ENCODE data around the gene NFE2L2.
A peak's percentile ranks its signal among the peaks of the same experiment; 100 is the strongest.

NFE2L2 gene

DNA sequence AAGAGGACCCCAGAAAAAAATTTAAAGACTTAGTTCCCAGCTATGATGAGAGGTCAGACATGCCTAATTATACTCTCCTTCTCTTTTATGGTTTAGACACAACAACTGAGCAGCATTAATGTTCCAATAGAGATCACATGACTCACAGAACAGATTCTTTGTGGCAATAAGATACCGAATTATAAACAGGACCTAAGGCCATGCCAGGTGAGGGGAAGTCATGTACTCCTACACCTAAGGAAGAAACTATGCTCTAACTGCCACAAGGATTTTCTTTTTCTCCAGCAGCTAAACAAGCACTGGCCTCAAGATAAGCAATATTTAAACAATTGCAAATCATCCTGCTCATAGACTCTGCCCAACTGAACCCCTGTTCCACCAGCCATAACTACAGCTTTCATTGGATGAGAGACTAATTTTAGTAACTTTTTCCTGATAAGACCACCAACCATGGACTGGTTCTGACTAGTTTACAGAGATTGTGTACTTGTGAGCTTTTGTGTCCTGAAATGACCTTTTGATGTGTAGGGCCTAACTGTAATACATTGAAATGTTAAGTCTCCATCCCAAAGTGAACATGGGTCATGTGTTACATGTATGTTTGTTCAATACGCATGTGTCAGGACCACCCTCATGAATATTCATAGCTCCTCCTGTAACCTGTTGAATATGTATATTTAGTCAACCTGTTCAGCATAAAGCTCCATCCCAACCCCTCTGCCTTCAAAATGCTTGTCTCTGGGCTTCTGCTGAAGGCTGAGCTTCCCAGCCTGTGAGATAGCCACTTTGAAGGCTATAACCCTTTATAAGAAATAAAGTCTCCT, 21.6 kb upstream of the NFE2L2 start:
- H3K36me3 ChIP-seq (ENCODE audit: low read depth), result no peaks in the 10 kb centered on the region
- DNase-seq (ENCODE audit: low spot score) (no peak), ATAC-seq (ENCODE audit: low read depth) (peak; percentile 24; the same call in 1 of the 3 replicates)
- TF ChIP-seq, protein P1, sequence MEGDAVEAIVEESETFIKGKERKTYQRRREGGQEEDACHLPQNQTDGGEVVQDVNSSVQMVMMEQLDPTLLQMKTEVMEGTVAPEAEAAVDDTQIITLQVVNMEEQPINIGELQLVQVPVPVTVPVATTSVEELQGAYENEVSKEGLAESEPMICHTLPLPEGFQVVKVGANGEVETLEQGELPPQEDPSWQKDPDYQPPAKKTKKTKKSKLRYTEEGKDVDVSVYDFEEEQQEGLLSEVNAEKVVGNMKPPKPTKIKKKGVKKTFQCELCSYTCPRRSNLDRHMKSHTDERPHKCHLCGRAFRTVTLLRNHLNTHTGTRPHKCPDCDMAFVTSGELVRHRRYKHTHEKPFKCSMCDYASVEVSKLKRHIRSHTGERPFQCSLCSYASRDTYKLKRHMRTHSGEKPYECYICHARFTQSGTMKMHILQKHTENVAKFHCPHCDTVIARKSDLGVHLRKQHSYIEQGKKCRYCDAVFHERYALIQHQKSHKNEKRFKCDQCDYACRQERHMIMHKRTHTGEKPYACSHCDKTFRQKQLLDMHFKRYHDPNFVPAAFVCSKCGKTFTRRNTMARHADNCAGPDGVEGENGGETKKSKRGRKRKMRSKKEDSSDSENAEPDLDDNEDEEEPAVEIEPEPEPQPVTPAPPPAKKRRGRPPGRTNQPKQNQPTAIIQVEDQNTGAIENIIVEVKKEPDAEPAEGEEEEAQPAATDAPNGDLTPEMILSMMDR (IDR thresholded peaks at IDR 0.05; ENCODE audit: poor library complexity, severe bottlenecking), result no peak
- H3K27me3 ChIP-seq (ENCODE audit: insufficient read depth, poor library complexity, severe bottlenecking), result no peaks in the 10 kb centered on the region
- H3K4me1 ChIP-seq (ENCODE audit: insufficient read depth, poor library complexity, severe bottlenecking), result peaks cover 4% of the 10 kb centered on the region
- no peaks in the 10 kb centered on the region for H3K9me3 ChIP-seq (ENCODE audit: severe bottlenecking)
- no peak overlapping the region for H3K4me3 ChIP-seq (ENCODE audit: severe bottlenecking)
- H3K27ac ChIP-seq (ENCODE audit: poor library complexity, severe bottlenecking), result no peak overlapping the region

DNA sequence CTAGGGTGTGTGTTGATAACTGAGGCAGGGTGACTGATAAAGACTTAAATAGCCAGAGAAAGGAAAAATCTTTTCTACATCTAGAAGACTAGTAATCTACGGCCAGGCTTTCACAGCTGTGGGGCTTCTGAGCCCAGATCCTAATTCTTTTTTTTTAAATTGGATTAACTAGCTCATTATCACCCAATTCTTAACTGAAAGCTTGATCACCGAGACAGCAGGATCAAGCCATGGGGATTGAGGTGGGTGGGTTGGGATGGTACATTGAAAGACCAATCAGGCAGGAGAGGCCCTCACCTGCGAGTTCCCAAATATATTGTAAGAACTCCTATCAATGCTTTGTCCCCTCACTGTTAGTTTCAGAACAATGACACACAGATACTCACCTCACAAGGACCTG, 20.0 kb upstream of the NFE2L2 start:
- TF ChIP-seq, protein P1 (IDR thresholded peaks at IDR 0.05; ENCODE audit: poor library complexity, severe bottlenecking), result no peak
- no peak overlapping the region for H3K27ac ChIP-seq (ENCODE audit: poor library complexity, severe bottlenecking)
- DNase-seq (ENCODE audit: low spot score), result no peak

DNA sequence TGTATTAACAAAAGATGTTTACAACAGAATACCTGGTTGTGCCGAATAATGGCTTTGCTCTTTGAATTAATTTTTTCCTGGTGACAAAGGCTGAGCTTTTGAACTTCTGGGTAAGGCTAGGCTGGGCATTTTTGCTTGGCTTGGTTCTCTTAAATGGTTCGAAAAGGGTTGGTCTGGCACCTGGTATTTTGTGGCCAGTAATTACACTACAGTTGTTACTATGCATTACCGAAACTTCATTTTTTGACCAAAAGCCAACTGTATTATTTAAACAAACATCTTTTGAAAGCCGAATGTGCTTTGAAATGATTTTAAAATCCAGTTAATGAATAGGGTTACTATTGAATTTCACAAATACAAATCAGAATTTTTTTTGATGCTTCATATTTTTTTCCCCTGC, 19.4 kb upstream of the NFE2L2 start:
- Histone ChIP-seq H3K9me3 (ENCODE audit: severe bottlenecking) (no peaks in the 10 kb centered on the region), H3K27me3 (ENCODE audit: insufficient read depth, poor library complexity, severe bottlenecking) (no peaks in the 10 kb centered on the region), H3K36me3 (ENCODE audit: low read depth) (no peaks in the 10 kb centered on the region), H3K27ac (ENCODE audit: poor library complexity, severe bottlenecking) (no peak overlapping the region), H3K4me3 (ENCODE audit: severe bottlenecking) (no peak overlapping the region), H3K4me1 (ENCODE audit: insufficient read depth, poor library complexity, severe bottlenecking) (peaks cover 4% of the 10 kb centered on the region)
- DNase-seq (ENCODE audit: low spot score) (no peak), ATAC-seq (ENCODE audit: low read depth) (no peak)
- TF ChIP-seq, protein P1 (IDR thresholded peaks at IDR 0.05; ENCODE audit: poor library complexity, severe bottlenecking), result no peak

More for the DNA sequence above, 20.0 kb upstream of the NFE2L2 start:
- H3K27me3 ChIP-seq (ENCODE audit: insufficient read depth, poor library complexity, severe bottlenecking), result no peaks in the 10 kb centered on the region
- H3K9me3 ChIP-seq (ENCODE audit: severe bottlenecking), result no peaks in the 10 kb centered on the region
- no peaks in the 10 kb centered on the region for H3K36me3 ChIP-seq (ENCODE audit: low read depth)
- peaks cover 4% of the 10 kb centered on the region for H3K4me1 ChIP-seq (ENCODE audit: insufficient read depth, poor library complexity, severe bottlenecking)
- no peak for ATAC-seq (ENCODE audit: low read depth)
- no peak overlapping the region for H3K4me3 ChIP-seq (ENCODE audit: severe bottlenecking)

DNA sequence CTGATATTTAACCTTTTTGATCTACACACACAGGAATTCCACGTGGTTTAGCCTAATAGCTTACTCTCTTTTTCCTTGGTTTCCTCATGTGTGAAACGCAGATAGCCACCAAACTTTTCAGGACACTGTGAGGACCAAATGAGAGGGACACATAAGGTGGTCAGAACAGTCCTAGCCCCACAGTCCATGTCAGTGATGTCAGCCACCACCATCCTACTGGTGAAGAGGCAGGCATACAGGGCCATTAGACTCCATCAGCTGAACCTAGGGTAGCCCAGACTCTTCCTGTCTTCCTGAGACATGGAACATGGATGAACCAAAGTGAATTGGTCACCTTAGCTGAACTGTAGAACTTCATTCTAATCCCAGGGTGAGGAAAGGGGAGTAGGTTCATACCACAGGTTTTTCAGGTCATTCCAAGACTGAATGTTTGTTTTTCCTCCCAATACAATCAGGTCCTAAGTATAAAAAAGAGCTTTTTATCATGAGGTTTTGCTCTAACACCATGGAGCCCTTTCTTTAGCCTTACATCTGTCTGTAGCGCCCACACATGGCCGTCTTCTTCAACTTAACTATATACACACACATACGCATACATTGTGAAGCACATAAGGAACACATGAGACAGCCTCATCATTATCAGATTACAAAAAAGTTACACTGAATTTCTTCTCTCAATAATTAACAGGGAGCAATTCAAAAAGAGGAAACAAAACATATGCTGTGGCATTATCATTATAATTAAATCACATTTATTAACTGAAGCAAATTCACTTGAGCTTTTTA, 18.5 kb upstream of the NFE2L2 start:
- ATAC-seq (ENCODE audit: low read depth), result no peak
- H3K27ac ChIP-seq (ENCODE audit: poor library complexity, severe bottlenecking), result no peak overlapping the region

More for the DNA sequence above, 18.5 kb upstream of the NFE2L2 start:
- Histone ChIP-seq H3K9me3 (ENCODE audit: severe bottlenecking) (no peaks in the 10 kb centered on the region), H3K27me3 (ENCODE audit: insufficient read depth, poor library complexity, severe bottlenecking) (no peaks in the 10 kb centered on the region), H3K4me3 (ENCODE audit: severe bottlenecking) (no peak overlapping the region), H3K4me1 (ENCODE audit: insufficient read depth, poor library complexity, severe bottlenecking) (peaks cover 4% of the 10 kb centered on the region), H3K36me3 (ENCODE audit: low read depth) (no peaks in the 10 kb centered on the region)
- TF ChIP-seq, protein P1 (IDR thresholded peaks at IDR 0.05; ENCODE audit: poor library complexity, severe bottlenecking), result no peak
- DNase-seq (ENCODE audit: low spot score), result no peak
